GM18870 (cell line): Measurements from ENCODE around the gene MARVELD2.
"Not testable (repeated sequence)": the region's sequence is repeated elsewhere in the genome, so short reads cannot be mapped to it uniquely, and the experiment has no call there.

Experiments
- ATAC-seq: cut with Tn5 transposase; IDR thresholded peaks from one replicate; pipeline ENCODE4 v1.9.1; 2021; ENCODE audit warnings: moderate library complexity; ENCODE audit not compliant: unreplicated experiment

The MARVELD2 gene, protein sequence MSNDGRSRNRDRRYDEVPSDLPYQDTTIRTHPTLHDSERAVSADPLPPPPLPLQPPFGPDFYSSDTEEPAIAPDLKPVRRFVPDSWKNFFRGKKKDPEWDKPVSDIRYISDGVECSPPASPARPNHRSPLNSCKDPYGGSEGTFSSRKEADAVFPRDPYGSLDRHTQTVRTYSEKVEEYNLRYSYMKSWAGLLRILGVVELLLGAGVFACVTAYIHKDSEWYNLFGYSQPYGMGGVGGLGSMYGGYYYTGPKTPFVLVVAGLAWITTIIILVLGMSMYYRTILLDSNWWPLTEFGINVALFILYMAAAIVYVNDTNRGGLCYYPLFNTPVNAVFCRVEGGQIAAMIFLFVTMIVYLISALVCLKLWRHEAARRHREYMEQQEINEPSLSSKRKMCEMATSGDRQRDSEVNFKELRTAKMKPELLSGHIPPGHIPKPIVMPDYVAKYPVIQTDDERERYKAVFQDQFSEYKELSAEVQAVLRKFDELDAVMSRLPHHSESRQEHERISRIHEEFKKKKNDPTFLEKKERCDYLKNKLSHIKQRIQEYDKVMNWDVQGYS

DNA sequence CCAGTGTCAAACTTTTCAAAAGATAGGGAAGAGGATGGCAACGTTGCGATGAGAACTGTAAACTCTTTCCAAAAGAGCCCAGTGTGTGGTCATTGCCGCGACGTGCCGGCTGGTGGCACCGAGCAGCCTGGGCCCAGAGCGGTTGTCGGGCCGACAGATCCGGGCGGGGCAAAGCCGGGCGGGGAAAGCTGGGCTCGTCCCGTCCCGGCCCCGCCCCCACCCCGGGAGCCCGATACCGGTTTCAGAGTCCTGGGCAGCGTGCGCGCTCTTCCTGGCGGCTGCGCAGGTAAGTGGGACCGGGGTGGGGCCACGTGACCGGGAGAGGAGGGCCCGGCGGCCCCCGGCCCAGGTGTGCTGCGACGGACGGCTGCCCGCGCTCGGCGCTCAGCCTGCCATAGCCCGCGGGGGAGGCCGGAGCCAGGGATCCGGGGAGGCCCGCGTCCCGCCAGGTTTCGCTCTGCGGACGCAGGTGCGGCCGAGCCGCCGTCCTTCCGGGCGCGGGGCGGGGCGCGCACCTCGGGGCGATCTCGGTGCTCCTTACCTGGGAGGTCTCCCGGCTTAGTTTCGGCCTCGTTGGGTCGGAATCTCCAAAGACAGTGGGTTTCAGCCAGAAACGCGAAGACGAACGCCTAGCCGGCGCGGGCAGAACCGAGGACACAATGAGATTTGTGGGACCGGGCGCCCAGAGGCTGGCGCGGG is at the start of gene MARVELD2:
Gene MARVELD2, plus strand, starts transcription at position 232 of the 699 bp plus-strand sequence. CDS start 4,270 bp downstream, outside the sequence.
- ATAC-seq = no peak

- no peak for ATAC-seq
These were observed 47.1 kb upstream of the MARVELD2 start for GRCh38 chr5:69367697-69368279.

GRCh38 chr5:69368458-69369339 is 46.2 kb upstream of the MARVELD2 start:
- peak; percentile 5 for ATAC-seq

- ATAC-seq = peak; percentile 91
These were observed 45.4 kb upstream of the MARVELD2 start, which contains the start of the genes AK6, RAD17 and TAF9 for GRCh38 chr5:69369340-69370121. Gene AK6 (minus strand): TSS chr5:69369520. CDS start chr5:69369490, 30 bp downstream. Gene RAD17 (plus strand): TSS chr5:69369818. CDS start chr5:69372209, 2,391 bp downstream. Gene TAF9 (minus strand): TSS chr5:69369520. CDS start chr5:69365737, 3,783 bp downstream.

DNA sequence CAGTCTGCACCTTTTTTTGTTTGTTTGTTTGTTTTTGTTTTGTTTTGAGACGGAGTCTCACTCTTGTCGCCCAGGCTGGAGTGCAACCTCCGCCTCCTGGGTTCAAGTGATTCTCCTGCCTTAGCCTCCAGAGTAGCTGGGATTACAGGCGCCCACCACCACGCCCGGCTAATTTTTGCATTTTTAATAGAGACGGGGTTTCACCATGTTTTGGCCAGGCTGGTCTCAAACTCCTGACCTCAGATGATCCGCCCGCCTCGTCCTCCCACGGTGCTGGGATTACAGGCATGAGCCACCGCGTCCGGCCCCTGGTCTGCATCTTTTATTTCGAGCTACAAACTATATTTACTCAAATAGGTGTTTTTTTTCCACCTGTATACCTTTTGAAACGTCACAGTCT is 44.6 kb upstream of the MARVELD2 start:
- not testable (repeated sequence) for ATAC-seq

DNA sequence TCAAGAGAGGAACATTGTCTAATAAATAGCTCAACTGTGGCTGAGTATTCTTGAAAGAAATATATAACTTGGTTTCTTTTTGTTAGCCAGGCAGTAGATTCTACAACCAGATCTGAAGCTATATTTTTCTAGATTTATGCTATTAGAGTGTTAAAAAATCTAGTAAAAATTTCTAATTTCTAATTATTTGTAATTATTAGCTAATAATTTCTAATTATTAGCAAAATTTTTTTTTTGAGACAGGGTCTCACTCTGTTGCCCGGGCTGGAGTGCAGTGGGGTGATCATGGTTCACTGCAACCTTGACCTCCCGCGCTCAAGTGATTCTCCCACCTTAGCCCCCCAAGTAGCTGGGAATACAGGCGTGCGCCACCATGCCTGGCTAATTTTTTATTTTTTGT is 42.5 kb upstream of the MARVELD2 start:
- no peak for ATAC-seq

- ATAC-seq = peak; percentile 75
These were observed 39.9 kb upstream of the MARVELD2 start for GRCh38 chr5:69374911-69375446.

- ATAC-seq = no peak
These were observed 36.5 kb upstream of the MARVELD2 start for GRCh38 chr5:69378376-69378775.

GRCh38 chr5:69404659-69405330 is 10.1 kb upstream of the MARVELD2 start:
- no peak for ATAC-seq

DNA sequence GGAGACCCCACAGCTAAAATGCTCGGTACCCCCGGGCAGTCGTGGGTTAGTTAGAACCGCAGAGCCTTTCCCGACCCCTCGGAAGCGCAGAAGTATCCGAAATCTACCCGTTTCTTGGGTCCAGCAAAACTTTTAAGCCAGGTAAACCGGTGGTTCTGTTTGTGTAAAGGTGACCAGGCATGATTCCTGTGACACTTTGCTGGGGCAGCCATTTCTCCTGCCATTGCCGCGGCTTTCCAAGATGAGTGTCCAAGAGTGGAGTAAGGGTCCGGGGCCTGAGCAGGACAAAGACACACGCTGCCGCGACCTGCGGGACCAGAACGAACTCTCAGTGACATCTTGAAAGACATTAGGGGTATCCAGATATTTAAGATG is 655 bp downstream of the MARVELD2 start:
- no peak for ATAC-seq

GRCh38 chr5:69416180-69416579 is 1.3 kb downstream of the MARVELD2 start:
- ATAC-seq = no peak

- no peak for ATAC-seq
These were observed 1.8 kb downstream of the MARVELD2 start for GRCh38 chr5:69416699-69417098.

GRCh38 chr5:69418554-69418953 is 3.6 kb downstream of the MARVELD2 start:
- no peak for ATAC-seq

DNA sequence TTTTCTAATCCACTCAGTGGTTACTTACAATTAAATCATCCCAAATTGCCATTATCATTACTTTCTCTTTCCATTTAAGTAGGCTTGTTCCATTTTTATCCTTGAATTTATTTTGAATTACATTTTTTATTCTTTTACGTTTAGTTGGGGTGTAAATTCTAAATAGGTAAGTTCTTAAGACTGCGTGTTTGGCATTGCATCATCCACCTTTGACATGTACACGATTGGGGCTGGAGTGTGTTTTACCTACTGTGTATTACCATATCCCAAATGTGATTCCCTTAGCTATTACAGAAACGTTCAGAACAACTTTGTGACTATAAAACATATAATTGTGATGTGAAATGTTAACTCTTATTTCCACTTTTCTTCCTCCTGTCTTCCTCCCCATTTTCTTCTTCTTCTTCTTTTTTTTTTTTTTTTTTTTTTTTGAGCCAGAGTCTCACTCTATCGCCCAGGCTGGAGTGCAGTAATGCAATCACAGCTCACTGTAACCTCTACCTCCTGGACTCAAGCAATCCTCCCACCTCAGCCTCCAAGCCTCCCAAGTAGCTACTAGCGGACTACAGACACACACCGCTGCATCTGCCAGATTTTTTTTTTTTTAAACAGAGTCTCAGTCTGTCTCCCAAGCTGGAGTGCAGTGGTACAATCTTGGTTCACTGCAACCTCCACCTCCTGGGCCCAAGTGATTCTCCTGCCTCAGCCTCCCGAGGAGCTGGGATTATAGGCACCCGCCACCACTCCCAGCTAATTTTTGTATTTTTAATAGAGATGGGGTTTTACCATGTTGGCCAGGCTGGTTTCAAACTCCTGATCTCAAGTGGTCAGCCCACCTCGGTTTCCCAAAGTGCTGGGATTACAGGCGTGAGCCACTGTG is 16.7 kb downstream of the MARVELD2 start:
- ATAC-seq = no peak

- peak; percentile 63 for ATAC-seq
These were observed 17.7 kb downstream of the MARVELD2 start for GRCh38 chr5:69432412-69433206.

- not testable (repeated sequence) for ATAC-seq
These were observed 20.5 kb downstream of the MARVELD2 start for GRCh38 chr5:69435276-69435884.
